HS-5 (cell line): ENCODE measurements around the gene INS.
"Not testable (repeated sequence)": the region's sequence is repeated elsewhere in the genome, so short reads cannot be mapped to it uniquely, and the experiment has no call there.

Experiments
- DNase-seq: peaks from one replicate; pipeline ENCODE4 v3.0.0-alpha.2; 2012; ENCODE audit warnings: low read depth

INS gene

DNA sequence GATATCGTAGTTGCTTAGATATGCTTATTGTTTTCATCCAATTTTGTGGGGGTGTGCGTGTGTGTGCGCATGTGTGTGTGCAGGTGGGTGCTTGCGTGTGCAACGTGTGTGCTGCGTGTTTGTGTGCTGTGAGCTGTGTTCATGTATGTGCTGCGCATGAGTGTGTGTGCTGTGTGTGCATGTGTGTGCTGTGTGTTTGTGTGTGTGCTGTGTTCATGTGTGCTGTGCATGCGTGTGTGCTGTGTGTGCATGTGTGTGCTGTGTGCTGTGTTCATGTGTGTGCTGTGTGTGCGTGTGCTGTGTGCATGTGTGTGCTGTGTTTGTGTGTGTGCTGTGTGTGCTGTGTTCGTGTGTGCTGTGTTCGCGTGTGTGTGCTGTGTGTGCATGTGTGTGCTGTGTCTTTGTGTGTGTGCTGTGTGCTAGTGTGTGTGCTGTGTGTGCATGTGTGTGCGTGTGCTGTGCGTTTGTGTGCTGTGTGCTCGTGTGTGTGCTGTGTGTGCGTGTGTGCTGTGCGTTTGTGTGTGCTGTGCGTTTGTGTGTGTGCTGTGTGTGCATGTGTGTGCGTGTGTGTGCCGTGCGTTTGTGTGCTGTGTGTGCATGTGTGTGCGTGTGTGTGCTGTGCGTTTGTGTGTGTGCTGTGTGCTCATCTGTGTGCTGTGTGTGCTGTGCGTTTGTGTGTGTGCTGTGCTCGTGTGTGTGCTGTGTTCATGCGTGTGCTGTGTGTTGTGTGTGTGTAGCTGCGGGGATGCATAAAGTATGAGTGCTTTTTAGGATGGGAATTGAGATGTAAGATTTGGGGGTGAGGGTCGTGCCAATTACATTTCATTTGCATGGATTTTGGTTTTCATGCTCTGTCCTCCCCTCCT is 29.4 kb downstream of the INS start:
- DNase-seq = no peak

DNA sequence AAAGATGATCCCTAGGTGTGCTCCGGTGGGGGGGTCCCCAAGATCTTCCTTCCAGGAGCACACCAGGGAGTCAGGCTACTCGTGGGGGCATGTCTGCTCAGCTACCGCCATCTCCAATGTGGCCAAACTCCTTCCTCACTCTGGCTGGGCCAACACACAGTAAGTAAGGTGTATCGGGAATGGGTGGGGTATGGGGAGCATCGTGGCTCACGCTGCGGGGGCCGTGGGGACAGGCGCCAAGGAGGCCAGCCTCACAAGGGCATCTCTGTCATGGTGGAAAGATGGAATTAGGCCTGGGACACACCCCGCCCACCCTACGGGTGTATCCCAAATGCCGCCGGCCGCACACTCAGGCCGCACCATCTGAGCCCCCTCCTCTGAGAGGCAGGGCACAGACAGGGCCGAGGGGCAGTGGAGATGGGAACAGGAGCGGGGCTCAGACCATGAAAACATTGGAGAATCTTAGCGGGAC is 30.1 kb downstream of the INS start:
- no peak for DNase-seq

DNA sequence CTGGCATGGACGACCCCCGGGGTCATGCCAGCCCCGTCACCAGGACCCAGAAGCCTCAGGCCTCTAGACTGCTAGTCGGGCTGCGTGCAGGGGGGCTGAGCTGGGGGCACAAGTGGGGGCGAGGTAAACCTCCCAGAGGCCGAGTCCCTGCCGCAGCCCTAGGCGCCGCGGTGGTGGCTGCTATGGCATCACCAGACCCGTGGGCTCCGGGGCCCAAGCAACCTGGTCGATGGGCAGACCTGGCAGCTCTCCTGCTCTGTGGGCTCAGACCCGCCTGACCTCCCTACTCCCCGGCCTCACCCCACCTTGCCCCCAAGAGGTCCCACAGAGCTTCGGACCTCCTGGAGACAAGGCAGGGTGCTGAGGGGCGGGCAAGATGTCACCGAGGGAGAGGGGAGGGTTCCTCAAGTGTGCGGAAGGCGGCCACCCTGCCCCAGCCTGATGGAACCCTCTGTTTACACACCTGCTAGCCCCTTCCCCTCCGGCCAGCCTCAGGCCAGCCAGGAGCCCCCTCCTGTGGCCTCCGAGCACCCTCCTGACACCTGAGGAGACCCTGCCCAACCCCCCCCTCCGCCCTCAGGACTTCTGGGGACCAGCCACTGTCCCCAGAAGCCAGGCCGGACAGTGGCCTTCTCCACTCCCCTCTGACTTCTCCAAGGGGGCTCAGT is 31.2 kb downstream of the INS start:
- no peak for DNase-seq

GRCh38 chr11:2129308-2129698 is 31.7 kb downstream of the INS start:
- DNase-seq = no peak

DNA sequence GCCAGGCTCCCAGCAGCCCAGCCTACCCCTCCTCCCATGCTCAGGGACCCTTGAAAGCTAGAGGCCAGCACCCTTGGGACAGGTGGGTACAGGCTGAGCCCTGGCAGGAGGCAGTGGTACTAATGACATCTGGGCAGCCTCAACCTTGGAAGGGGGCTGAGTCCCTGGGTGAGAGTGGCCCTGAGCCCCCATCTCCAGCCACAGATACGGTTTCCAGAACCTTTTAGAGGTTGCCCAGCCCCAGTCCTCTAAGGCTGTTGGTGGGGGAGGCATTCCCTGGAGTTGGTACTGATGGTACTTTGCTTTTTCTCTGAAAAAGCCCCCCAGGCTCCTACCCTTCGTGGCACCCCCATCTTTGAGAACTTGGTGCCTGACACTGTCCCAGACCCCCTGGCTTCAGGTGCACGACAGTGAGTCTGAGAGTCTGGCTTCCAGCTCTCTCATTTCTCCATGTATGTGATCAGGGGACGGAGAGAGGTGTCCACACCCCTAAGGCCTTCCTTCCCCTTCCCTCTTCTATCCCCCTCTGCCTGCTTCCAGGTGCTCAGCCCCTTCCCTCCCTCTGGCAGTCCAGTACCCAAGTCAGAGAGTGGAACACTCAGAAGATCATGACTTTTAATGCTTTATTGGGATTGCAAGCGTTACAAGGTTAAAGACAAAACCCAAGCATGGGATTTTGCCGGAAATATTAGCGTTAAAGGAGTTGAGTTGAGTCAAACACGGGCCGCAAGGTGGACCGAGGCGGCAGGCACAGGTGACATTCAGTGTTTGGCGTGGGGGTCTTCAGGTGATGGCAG is 32.3 kb downstream of the INS start:
- DNase-seq = no peak

DNA sequence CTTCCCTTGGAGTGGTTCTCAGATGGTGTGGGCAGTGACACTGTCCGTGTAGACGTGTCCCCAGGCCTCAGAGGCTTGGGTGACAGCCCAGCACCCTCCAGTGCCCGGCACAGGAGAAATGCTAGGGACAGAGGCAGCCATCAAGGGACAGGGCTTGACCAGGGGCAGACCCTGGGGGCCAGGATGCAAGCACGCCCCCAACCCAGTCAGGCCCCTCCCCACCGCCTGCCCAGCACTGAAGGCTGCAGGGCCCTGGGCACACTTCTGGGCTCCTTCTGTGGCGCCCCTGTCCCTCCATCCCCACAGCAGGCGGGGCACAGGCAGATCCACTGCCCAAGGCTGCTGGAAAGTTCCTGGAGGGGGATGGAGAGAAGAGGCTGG is 32.9 kb downstream of the INS start:
- DNase-seq = no peak

DNA sequence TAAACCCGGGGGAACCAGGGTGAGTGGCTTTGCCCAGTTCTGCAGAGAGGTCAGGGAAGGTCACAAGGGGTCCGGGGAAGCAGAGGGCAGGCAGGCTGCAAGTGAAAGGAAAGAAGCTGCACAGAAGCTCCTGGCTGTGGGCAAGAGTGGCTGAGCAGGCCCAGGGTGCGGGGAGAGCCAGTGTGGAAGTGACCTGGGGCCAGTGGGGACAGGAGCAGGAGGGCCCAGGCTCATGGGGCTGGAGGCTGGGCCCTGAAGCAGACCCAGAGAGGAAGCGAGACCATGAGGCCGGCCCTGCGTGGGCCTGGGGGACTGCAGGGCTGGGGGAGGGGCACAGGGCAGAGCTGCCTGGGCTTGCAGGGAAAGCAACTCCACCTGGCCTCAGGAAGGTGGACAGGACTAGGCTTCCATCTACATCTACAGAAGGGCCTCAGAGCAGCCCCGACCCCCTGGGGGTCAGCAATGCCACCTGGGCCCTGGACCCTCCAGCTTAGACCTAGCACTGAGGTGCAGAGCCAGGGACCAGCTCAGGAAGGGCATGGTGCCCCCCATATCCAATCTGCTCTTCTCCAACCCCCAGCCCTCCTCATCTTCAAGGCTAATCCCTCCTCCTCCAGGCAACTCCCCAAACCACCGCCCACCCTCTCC is 33.4 kb downstream of the INS start:
- no peak for DNase-seq

DNA sequence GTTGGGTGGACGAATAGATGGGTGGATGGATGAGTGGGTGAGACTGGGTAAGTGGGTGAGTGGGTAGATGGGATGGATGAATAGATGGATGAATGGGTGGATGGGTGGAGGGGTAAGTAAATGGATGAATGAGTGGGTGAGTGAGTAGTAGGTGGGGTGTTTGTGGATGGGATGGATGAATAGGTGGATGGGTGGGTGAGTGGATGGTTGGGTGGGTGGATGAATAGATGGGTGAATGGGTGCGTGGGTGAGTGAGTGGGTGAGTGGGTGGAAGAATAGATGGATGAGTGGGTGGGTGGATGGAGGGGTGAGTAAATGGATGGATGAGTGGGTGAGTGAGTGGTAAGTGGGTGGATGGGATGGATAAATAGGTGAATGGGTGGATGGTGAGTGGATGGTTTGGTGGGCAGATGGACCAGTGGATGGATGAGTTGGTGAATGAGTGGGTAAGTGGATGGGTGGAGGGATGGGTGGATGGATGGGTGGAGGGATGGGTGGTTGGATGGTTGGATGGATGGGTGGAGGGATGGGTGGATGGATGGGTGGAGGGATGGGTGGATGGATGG is 34.4 kb downstream of the INS start:
- no peak for DNase-seq

DNA sequence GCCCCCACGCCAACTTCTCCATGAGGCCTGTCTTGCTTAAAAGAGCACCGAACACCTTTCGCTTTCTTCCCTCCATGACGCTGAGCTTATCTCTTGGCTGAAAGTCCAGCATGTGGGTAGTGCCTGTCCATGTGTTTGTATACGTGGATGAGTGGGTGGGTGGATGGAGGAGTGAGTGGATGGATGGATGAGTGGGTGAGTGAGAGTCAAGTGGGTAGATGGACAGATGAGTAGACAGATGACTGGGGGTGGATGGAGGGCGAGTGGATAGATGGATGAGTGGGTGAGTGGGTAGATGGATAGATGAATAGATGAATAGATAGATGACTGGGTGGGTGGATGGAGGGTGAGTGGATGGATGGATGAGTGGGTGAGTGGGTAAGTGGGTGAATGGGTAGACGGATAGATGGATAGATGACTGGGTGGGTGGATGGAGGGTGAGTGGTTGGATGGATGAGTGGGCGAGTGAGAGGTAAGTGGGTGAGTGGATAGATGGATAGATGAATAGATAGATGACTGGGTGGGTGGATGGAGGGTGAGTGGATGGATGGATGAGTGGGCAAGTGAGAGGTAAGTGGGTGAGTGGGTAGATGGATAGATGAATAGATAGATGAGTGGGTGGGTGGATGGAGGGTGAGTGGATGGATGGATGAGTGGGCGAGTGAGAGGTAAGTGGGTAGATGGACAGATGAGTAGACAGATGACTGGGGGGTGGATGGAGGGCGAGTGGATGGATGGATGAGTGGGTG is 36.1 kb downstream of the INS start:
- DNase-seq = not testable (repeated sequence)

GRCh38 chr11:2123628-2123960 is 37.4 kb downstream of the INS start:
- no peak for DNase-seq

DNA sequence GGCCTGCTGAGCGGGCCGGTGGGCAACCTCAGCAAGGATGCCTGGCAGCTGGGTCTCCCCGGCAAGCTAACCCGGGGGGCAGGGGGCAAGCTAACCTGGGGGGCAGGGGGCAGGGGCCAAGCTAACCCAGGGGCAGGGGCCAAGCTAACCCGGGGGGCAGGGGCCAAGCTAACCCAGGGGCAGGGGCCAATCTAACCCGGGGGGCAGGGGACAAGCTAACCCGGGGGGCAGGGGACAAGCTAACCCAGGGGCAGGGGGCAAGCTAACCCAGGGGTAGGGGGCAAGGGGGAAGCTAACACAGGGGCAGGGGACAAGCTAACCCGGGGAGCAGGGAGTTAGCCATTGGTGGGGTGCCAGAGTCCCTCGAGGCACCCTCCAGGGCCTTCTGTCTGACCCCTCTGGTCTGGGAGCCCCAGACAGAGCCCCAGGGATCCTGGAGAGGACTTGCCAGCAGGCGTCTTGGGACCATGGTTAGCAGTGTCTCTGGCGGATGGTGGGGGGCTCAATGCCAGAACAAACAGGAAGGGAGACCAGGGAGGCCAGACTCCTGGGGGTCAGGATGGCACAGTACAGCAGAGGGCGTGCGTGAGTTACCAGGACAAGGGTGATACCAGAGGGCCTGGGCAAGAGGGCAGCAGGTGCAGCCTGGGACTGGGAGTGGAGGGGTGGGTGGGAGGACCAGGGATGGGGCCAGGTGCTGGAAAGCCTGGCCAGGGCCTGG is 37.9 kb downstream of the INS start:
- DNase-seq = no peak

GRCh38 chr11:2122222-2122906 is 38.6 kb downstream of the INS start:
- no peak for DNase-seq

- no peak for DNase-seq
Observed at GRCh38 chr11:2121227-2122130, 39.5 kb downstream of the INS start.

DNA sequence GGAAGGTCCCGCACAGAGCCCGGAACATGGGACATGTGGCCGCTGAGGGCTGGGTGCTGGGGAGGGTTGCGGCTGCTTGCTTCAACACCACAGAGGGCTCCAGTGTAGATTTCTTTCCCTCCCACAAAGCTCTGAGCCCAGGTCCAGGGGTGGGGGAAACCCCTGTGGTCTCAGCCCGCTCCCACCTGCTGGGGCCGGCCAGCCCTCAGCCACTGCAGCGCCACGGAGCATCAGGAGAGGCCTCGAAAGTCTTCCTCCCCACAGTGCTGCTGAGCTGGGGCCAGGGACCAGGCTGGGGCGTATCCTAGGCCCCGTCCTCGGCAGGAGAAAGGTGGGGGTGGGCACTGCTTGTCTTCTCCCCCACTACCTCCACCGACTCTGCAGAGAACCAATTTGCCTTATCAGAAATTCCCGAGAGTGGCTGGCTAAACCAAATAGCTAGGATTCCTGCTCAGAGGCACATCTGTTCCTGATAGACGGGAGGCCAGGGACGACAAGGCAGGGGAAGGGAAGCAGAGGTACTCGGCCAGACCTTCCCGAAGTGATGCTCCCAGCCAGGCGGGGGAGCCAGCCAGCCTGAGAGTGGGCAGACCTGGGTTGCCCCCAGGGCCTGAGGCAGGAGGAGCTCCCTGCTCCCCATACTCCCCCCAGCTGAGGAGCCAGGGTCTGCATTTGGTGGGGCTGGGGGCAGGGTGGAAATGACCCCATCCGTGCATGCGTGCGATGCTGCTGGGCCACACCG is 40.5 kb downstream of the INS start:
- no peak for DNase-seq

DNA sequence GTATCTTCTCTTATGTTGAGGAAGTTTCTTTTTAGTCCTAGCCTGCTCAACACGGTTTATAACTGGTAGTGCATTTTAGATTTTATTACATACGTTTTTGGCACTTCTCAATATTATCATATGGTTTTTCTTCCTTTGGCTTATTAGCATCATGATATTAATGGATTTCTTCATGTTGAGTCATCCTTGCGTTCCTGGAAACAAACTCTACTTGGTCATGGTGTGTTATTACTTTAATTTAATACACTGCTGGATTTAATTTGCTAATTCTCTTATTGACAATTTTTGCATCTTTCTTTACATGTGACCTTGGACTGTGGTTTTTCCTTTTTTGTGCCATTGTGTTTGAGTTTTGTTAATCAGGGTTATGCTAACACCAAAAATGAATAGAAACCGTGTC is 42.3 kb downstream of the INS start:
- no peak for DNase-seq

- no peak for DNase-seq
Observed at GRCh38 chr11:2116680-2117079, 44.3 kb downstream of the INS start.

DNA sequence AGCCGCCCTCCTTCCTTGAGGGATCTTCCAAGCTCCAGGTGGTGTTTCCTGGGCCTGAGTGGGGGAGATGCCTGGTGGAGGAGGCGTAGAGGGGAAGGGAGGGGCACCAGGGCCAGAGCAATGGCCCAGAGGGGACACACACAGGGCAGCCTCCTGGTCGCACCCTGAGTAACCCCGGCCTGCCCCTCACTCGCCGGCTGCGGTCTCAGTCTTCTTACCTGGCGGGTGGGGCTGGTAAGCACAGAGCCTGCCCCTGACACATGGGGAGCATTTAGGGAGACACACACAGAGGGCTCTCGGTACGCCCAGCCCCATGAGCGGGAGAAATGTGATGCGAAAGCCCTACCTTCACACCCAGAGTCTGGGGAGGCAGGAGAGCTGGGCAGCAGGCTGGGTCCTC is 45.7 kb downstream of the INS start:
- no peak for DNase-seq
